HG03457 (cell line): Measurements from ENCODE around the gene FAM171A2.

Source experiments
- ATAC-seq: cut with Tn5 transposase; IDR thresholded peaks from one replicate; pipeline ENCODE4 v1.9.1; 2021; ENCODE audit warnings: moderate number of reproducible peaks; ENCODE audit not compliant: unreplicated experiment

FAM171A2 gene

GRCh38 chr17:44362459-44362948 lies 1.1 kb downstream of the FAM171A2 start:
- no peak for ATAC-seq

GRCh38 chr17:44361292-44362260 lies 2.1 kb downstream of the FAM171A2 start:
- ATAC-seq: no peak

- ATAC-seq: no peak
These were observed 2.8 kb downstream of the FAM171A2 start for GRCh38 chr17:44360826-44361225.

GRCh38 chr17:44360144-44360533 lies 3.5 kb downstream of the FAM171A2 start:
- ATAC-seq: no peak

GRCh38 chr17:44359458-44360143 lies 4.1 kb downstream of the FAM171A2 start:
- no peak for ATAC-seq

GRCh38 chr17:44359006-44359405 lies 4.6 kb downstream of the FAM171A2 start:
- no peak for ATAC-seq

- ATAC-seq: no peak
These were observed 5.6 kb downstream of the FAM171A2 start for GRCh38 chr17:44358066-44358465.

GRCh38 chr17:44356241-44356640 lies 7.4 kb downstream of the FAM171A2 start:
- ATAC-seq: no peak

GRCh38 chr17:44355642-44356099 lies 8.0 kb downstream of the FAM171A2 start:
- no peak for ATAC-seq

GRCh38 chr17:44354582-44355561 lies 8.8 kb downstream of the FAM171A2 start:
- no peak for ATAC-seq

- ATAC-seq: no peak
These were observed 9.9 kb downstream of the FAM171A2 start for GRCh38 chr17:44353672-44354331.

- no peak for ATAC-seq
These were observed 10.6 kb downstream of the FAM171A2 start for GRCh38 chr17:44352828-44353671.

GRCh38 chr17:44351961-44352827 lies 11.5 kb downstream of the FAM171A2 start:
- no peak for ATAC-seq

GRCh38 chr17:44351464-44351863 lies 12.2 kb downstream of the FAM171A2 start:
- no peak for ATAC-seq

GRCh38 chr17:44350733-44351226 lies 12.9 kb downstream of the FAM171A2 start:
- ATAC-seq: no peak

GRCh38 chr17:44349553-44350070 lies 14.0 kb downstream of the FAM171A2 start:
- ATAC-seq: no peak

- no peak for ATAC-seq
These were observed 14.7 kb downstream of the FAM171A2 start for GRCh38 chr17:44348988-44349364.
